Activated CD8-positive, alpha-beta T cell treated with anti-CD3 and anti-CD28 coated beads, Interleukin-2, amount 10 ng/mL, durations not matched to agents 7 days and 5 days (primary cell): ENCODE results near the gene RERE. TPM values are rescaled to one million over a fixed set of nuclear protein-coding genes. Genes with fewer than 3 reads are reported as not detected.
A peak's percentile ranks its signal among the peaks of the same experiment; 100 is the strongest.

ENCODE experiments used
- ATAC-seq: fragments of 150-1000 bp; cut with Tn5 transposase; one replicate; pipeline ENCODE4 v1.10.0; 2021; ENCODE audit warnings: moderate library complexity
- CTCF ChIA-PET: fragments of 350-600 bp; sonication (Branson Sonifier 250); formaldehyde crosslinking; loops from one replicate; lab custom pipeline; 2021; ENCODE audit warnings: antibody characterized with exemption; lab: Charles Lee
- POLR2A ChIA-PET: fragments of 350-600 bp; sonication (Branson Sonifier 250); formaldehyde crosslinking; loops from one replicate; lab custom pipeline; 2021; ENCODE audit warnings: antibody characterized with exemption; lab: Charles Lee
- DNase-seq: peaks from one replicate; pipeline ENCODE4 v3.0.0-alpha.2; 2020
- H3K27ac Mint-ChIP-seq: one replicate; pipeline ENCODE4 v1.8.0; 2021; ENCODE audit warnings: mild to moderate bottlenecking, mixed read lengths
- H3K27me3 Mint-ChIP-seq: one replicate; pipeline ENCODE4 v1.8.0; 2021; ENCODE audit warnings: low read depth, mixed read lengths
- H3K36me3 Mint-ChIP-seq: one replicate; pipeline ENCODE4 v1.8.0; 2021; ENCODE audit warnings: low read depth, mixed read lengths
- H3K4me1 Mint-ChIP-seq: one replicate; pipeline ENCODE4 v1.8.0; 2021; ENCODE audit warnings: low read depth, mixed read lengths
- H3K4me3 Mint-ChIP-seq: one replicate; pipeline ENCODE4 v1.8.0; 2021; ENCODE audit warnings: mild to moderate bottlenecking, mixed read lengths
- H3K9me3 Mint-ChIP-seq: one replicate; pipeline ENCODE4 v1.8.0; 2022; ENCODE audit warnings: mixed read lengths; ENCODE audit not compliant: insufficient read depth
- total RNA-seq, 2 experiments: library from RNA; stranded (reverse); gene quantifications; one replicate each; pipeline ENCODE4 v1.2.3, GENCODE V29; 2021

RERE gene
- total RNA-seq, 2 experiments from 2014 or later: 37.4 to 44.7 TPM

- no peak overlapping the region for H3K27ac Mint-ChIP-seq
- DNase-seq: no peak
- ChIA-PET POLR2A (no interaction called here), CTCF (no interaction called here)
- no peak overlapping the region for H3K4me3 Mint-ChIP-seq
- H3K4me1 Mint-ChIP-seq: peaks cover 10% of the 10 kb centered on the region
- ATAC-seq: no peak
- no peaks in the 10 kb centered on the region for H3K9me3 Mint-ChIP-seq
- H3K27me3 Mint-ChIP-seq: no peaks in the 10 kb centered on the region
- H3K36me3 Mint-ChIP-seq: peaks cover 36% of the 10 kb centered on the region
Observed at GRCh38 chr1:8415526-8416278, 401.7 kb downstream of the RERE start.

- Mint-ChIP-seq H3K27me3 (no peaks in the 10 kb centered on the region), H3K9me3 (no peaks in the 10 kb centered on the region), H3K4me1 (peaks cover 23% of the 10 kb centered on the region), H3K4me3 (no peak overlapping the region), H3K27ac (no peak overlapping the region), H3K36me3 (peaks cover 31% of the 10 kb centered on the region)
- ChIA-PET POLR2A (no interaction called here), CTCF (no interaction called here)
- DNase-seq (no peak), ATAC-seq (no peak)
Observed at GRCh38 chr1:8412183-8412831, 405.1 kb downstream of the RERE start.

DNA sequence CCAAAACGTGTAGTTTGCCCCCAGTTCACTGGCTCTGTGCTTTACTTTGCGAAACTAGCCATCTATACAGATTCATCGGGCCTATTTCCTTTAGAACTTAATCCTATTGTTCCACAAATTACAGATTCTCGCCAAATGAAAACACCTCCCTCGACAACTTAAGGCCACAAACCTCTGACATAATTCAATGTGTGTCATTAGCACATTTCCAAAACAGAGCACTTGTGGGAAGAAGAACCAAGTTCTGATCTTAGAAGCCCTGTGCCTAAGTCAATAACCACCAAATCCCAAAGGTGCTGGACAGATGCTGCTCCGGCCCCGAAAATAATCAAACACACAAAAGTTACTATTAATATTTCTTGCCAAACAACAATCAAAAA, 405.6 kb downstream of the RERE start:
- ChIA-PET CTCF (interaction anchor here (3.1 to 3.2 kb wide), 2 partner anchors 9 to 315 kb away, joined by 16 to 38 read pairs; no protein-coding TSS in a partner anchor), POLR2A (no interaction called here)
- H3K9me3 Mint-ChIP-seq: no peaks in the 10 kb centered on the region
- DNase-seq (no peak), ATAC-seq (no peak)
- peaks cover 32% of the 10 kb centered on the region for H3K36me3 Mint-ChIP-seq
- H3K4me3 Mint-ChIP-seq: no peak overlapping the region
- no peaks in the 10 kb centered on the region for H3K27me3 Mint-ChIP-seq
- peaks cover 23% of the 10 kb centered on the region for H3K4me1 Mint-ChIP-seq
- no peak overlapping the region for H3K27ac Mint-ChIP-seq

DNA sequence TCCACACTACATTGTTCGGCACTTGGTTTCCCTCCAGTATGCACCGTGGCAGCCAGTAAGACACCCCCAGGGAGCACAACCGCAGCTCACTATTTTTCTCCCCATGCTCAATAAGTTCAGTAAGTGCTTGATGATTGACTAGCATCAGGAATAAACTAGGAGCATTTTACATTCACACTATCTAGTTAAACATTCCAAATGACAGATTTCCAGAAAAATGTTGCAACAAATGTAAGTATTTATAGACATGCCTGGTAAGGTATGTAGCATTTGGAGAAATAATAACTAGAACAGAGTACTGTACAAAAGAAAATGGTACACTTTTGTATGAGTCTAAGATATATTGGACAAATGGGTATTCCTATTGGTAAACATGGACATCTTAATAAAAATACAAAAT, 406.6 kb downstream of the RERE start:
- DNase-seq (no peak), ATAC-seq (no peak)
- peaks cover 25% of the 10 kb centered on the region for H3K4me1 Mint-ChIP-seq
- POLR2A ChIA-PET: interaction anchor here (0.6 to 0.7 kb wide), 2 partner anchors 11 to 409 kb away, joined by 3 read pairs; no protein-coding TSS in a partner anchor
- no peaks in the 10 kb centered on the region for H3K27me3 Mint-ChIP-seq
- no peak overlapping the region for H3K27ac Mint-ChIP-seq
- H3K9me3 Mint-ChIP-seq: no peaks in the 10 kb centered on the region
- peaks cover 33% of the 10 kb centered on the region for H3K36me3 Mint-ChIP-seq
- no peak overlapping the region for H3K4me3 Mint-ChIP-seq
- CTCF ChIA-PET: interaction anchor here (0.9 to 3.2 kb wide), 6 partner anchors 10 to 396 kb away, joined by 3 to 38 read pairs (median 8); no protein-coding TSS in a partner anchor

GRCh38 chr1:8409606-8410005, 407.8 kb downstream of the RERE start:
- POLR2A ChIA-PET: no interaction called here
- Mint-ChIP-seq H3K27me3 (no peaks in the 10 kb centered on the region), H3K9me3 (no peaks in the 10 kb centered on the region), H3K36me3 (peaks cover 26% of the 10 kb centered on the region), H3K4me3 (no peak overlapping the region), H3K4me1 (peaks cover 31% of the 10 kb centered on the region), H3K27ac (no peak overlapping the region)
- CTCF ChIA-PET: interaction anchor here (0.9 to 3.3 kb wide), 26 partner anchors 8 to 595 kb away, joined by 3 to 38 read pairs (median 4); no protein-coding TSS in a partner anchor
- ATAC-seq (no peak), DNase-seq (no peak)

DNA sequence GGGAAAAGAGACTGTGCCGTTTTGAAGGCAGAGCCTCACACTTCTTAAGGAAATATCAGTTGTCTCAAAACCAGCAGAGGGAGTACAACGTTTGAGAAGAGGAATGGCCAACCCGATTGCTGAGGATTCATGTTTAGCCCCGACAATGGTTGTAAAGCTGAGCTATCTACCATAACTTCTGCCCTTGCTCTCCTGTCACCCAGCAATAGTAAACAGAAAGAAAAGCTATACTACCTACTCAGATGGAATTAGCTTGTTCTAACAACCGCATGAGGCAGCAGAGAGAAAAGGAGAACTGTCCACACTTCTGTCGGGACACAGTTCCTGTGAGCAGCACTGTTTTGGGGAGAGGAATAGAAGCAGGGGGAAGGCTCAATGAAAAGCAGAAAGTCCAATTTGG, 408.3 kb downstream of the RERE start:
- peak; percentile 53 for ATAC-seq
- peaks cover 34% of the 10 kb centered on the region for H3K4me1 Mint-ChIP-seq
- no peak overlapping the region for H3K27ac Mint-ChIP-seq
- no peak for DNase-seq
- ChIA-PET POLR2A (interaction anchor here (0.6 kb wide), 1 partner anchor 12 kb away, joined by 3 read pairs; no protein-coding TSS in a partner anchor), CTCF (interaction anchor here (0.6 to 3.3 kb wide), 26 partner anchors 9 to 596 kb away, joined by 3 to 38 read pairs (median 4); no protein-coding TSS in a partner anchor)
- no peaks in the 10 kb centered on the region for H3K27me3 Mint-ChIP-seq
- H3K9me3 Mint-ChIP-seq: no peaks in the 10 kb centered on the region
- no peak overlapping the region for H3K4me3 Mint-ChIP-seq
- H3K36me3 Mint-ChIP-seq: peaks cover 27% of the 10 kb centered on the region

DNA sequence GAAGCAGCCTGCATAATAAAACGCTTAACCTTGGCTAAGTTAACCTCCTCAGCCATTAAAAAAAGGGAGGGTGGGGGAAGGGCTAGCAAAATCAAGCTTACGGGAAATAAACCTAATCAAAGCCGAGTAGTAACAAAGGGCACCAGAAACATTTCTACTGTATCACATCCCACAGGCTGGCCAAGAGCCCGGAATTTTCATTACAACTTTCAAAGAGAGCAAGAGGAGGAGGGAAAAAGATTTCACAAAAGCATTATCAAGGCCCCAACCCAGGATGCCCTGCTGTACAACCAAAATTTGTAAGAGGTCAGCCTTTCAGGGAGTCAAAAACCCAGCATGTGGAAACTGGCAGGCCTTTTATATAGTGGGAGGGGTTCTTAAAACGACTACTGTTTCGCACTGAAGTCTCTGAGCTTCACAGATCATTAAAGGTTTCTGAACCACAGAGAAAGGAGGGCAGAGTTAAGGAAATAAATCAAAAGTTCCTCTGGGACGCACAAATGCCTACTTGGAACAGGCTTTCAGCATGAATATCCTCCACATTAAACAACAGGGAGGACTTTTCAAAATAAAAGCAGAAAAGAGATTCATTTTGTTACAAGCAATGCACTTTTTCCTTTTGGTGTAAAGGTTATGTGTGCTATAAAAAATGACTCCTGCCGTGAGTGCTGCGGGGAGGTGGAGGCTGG, 409.1 kb downstream of the RERE start:
- Mint-ChIP-seq H3K36me3 (peaks cover 27% of the 10 kb centered on the region), H3K4me3 (no peak overlapping the region), H3K9me3 (no peaks in the 10 kb centered on the region), H3K27me3 (no peaks in the 10 kb centered on the region), H3K4me1 (peaks cover 34% of the 10 kb centered on the region), H3K27ac (no peak overlapping the region)
- DNase-seq: no peak
- ChIA-PET POLR2A (no interaction called here), CTCF (interaction anchor here (0.6 to 3.3 kb wide), 10 partner anchors 10 to 596 kb away, joined by 3 to 16 read pairs (median 6); no protein-coding TSS in a partner anchor)
- no peak for ATAC-seq

DNA sequence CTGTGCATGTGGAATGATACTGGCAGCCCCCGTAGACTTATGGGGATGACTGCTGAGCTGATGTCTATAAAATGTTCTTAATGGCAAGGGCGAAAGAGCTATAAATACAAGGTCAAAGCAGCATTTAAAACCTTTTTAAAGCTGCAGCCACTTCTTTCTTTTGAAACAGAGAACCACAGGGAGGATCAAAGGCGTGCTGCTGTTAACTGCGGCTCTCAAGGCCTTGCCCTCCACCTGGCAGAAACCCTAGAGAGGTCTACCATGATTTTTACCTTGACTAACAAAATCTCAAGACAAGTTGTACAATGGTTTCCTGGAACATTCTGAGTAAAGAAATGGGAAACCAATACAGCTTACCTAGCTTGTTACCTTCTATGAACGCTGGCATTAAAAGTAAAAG, 409.8 kb downstream of the RERE start:
- DNase-seq (no peak), ATAC-seq (no peak)
- Mint-ChIP-seq H3K9me3 (no peaks in the 10 kb centered on the region), H3K27ac (peak overlapping the region; percentile 31), H3K4me1 (peaks cover 34% of the 10 kb centered on the region), H3K36me3 (peaks cover 28% of the 10 kb centered on the region), H3K4me3 (no peak overlapping the region), H3K27me3 (no peaks in the 10 kb centered on the region)
- ChIA-PET POLR2A (interaction anchor here (1.0 kb wide), 1 partner anchor 76 kb away, joined by 3 read pairs; no protein-coding TSS in a partner anchor), CTCF (interaction anchor here (0.6 to 3.3 kb wide), 5 partner anchors 22 to 319 kb away, joined by 3 to 11 read pairs (median 3); no protein-coding TSS in a partner anchor)

DNA sequence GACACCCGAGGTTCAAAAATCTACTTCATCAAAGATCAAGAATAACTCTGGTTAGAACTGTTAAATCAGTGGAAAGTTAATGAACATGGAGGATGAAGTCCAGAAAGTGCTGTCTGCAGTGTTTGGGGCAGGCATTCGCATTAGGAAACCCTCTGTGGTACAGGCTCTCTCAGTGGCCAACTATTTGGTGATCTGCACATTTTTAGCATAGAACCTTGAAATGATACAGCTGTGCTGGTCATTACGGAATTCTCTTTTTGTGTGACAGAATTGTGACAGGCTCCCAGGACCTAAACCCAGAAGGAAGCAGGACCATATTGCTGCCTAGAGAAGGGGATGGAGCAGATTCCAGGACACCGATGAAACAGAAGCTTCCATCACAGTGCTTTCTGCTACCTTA, 410.5 kb downstream of the RERE start:
- ChIA-PET POLR2A (interaction anchor here (1.0 kb wide), 1 partner anchor 77 kb away, joined by 3 read pairs; no protein-coding TSS in a partner anchor), CTCF (interaction anchor here (1.2 to 3.3 kb wide), 3 partner anchors 23 to 119 kb away, joined by 3 to 11 read pairs (median 3); no protein-coding TSS in a partner anchor)
- DNase-seq: no peak
- Mint-ChIP-seq H3K27ac (no peak overlapping the region), H3K9me3 (no peaks in the 10 kb centered on the region), H3K36me3 (peaks cover 30% of the 10 kb centered on the region), H3K4me3 (no peak overlapping the region), H3K27me3 (no peaks in the 10 kb centered on the region), H3K4me1 (peaks cover 34% of the 10 kb centered on the region)
- no peak for ATAC-seq

DNA sequence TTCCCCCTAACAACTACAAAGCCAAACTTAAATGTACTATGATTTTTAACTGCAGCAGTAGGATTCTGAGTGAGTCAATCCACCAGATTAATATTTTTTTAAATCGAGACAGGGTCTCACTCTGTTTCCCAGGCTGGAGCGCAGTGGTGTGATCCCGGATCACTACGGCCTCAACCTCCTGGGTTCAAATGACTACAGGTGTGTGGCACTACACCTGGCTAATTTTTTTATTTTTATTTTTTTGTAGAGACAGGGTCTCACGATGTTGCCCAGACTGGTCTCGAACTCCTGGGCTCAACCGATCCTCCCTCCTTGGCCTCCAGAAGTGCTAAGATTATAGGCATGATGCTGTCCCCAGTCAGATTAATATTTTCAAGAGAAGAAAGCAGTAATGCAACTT, 411.4 kb downstream of the RERE start:
- H3K27ac Mint-ChIP-seq: no peak overlapping the region
- DNase-seq: no peak
- H3K4me1 Mint-ChIP-seq: peaks cover 34% of the 10 kb centered on the region
- H3K36me3 Mint-ChIP-seq: peaks cover 29% of the 10 kb centered on the region
- H3K4me3 Mint-ChIP-seq: no peak overlapping the region
- H3K9me3 Mint-ChIP-seq: no peaks in the 10 kb centered on the region
- H3K27me3 Mint-ChIP-seq: no peaks in the 10 kb centered on the region
- ATAC-seq: no peak
- CTCF ChIA-PET: no interaction called here
- POLR2A ChIA-PET: no interaction called here
